Neural cell (in vitro differentiated cells): ENCODE data around the gene HDDC3. TPM values are rescaled to one million over a fixed set of nuclear protein-coding genes. Genes with fewer than 3 reads are reported as not detected.

Experiments
- H2AFZ ChIP-seq: fragments of 200-600, 300-800 bp; sonication (generic), shearing (Covaris generic); 2 replicates; pipeline ENCODE4 v1.6.0; 2014; ENCODE audit warnings: low read depth, mild to moderate bottlenecking, antibody characterized with exemption, low read length, moderate library complexity
- H3F3A ChIP-seq: fragments of 200-600 bp; shearing (Covaris generic); 2 replicates; pipeline ENCODE4 v1.6.1; 2016; ENCODE audit warnings: mild to moderate bottlenecking, moderate library complexity, mixed read lengths, antibody characterized with exemption, low read length; ENCODE audit not compliant: insufficient read depth, poor library complexity, severe bottlenecking
- H3K27ac ChIP-seq: fragments of 200-600, 300-800 bp; sonication (generic), shearing (Covaris generic); 2 replicates; pipeline ENCODE4 v1.5.1; 2014; ENCODE audit warnings: mild to moderate bottlenecking, low read length, moderate library complexity
- H3K27me3 ChIP-seq: fragments of 300-800, 200-600 bp; sonication (generic), shearing (Covaris generic); 2 replicates; pipeline ENCODE4 v1.6.0; 2014; ENCODE audit warnings: mild to moderate bottlenecking, low read depth, low read length, moderate library complexity; ENCODE audit not compliant: insufficient read depth
- H3K36me3 ChIP-seq: fragments of 300-800, 200-600 bp; sonication (generic), shearing (Covaris generic); 2 replicates; pipeline ENCODE4 v1.5.1; 2014; ENCODE audit warnings: mild to moderate bottlenecking, antibody characterized with exemption, low read length, moderate library complexity; ENCODE audit not compliant: insufficient read depth
- H3K4me2 ChIP-seq: fragments of 300-800, 200-600 bp; sonication (generic), shearing (Covaris generic); 2 replicates; pipeline ENCODE4 v1.6.0; 2014; ENCODE audit warnings: mild to moderate bottlenecking, low read length
- H3K4me3 ChIP-seq: fragments of 300-800, 200-600 bp; sonication (generic), shearing (Covaris generic); 2 replicates; pipeline ENCODE4 v1.5.1; 2014; ENCODE audit warnings: mild to moderate bottlenecking, low read length, moderate library complexity
- H3K79me2 ChIP-seq: fragments of 200-600 bp; shearing (Covaris generic); replicated peaks from 2 replicates; pipeline ENCODE4 v1.6.0; 2014; ENCODE audit warnings: mild to moderate bottlenecking, low read length, moderate library complexity; ENCODE audit not compliant: insufficient read depth
- H3K9ac ChIP-seq: fragments of 300-800, 200-600 bp; sonication (generic), shearing (Covaris generic); 2 replicates; pipeline ENCODE4 v1.6.1; 2016; ENCODE audit warnings: mild to moderate bottlenecking, low read length, mixed read lengths
- H3K9me2 ChIP-seq: fragments of 200-600 bp; shearing (Covaris generic); 2 replicates; pipeline ENCODE4 v1.6.1; 2016; ENCODE audit warnings: mild to moderate bottlenecking, low read length, mixed read lengths; ENCODE audit not compliant: insufficient read depth
- H3K9me3 ChIP-seq: fragments of 200-600, 300-800 bp; sonication (generic), shearing (Covaris generic); 2 replicates; pipeline ENCODE4 v1.6.1; 2016; ENCODE audit warnings: mild to moderate bottlenecking, mixed run types, low read length, moderate library complexity, mixed read lengths
- H4K20me1 ChIP-seq: fragments of 200-600 bp; shearing (Covaris generic); 2 replicates; pipeline ENCODE4 v1.6.1; 2016; ENCODE audit warnings: mild to moderate bottlenecking, mixed run types; ENCODE audit not compliant: insufficient read depth
- CTCF ChIP-seq: fragments of 450-650 bp; IDR thresholded peaks from 2 replicates; pipeline ENCODE4 v1.5.1; 2014; ENCODE audit warnings: antibody characterized with exemption, mild to moderate bottlenecking, moderate library complexity; ENCODE audit not compliant: poor library complexity, severe bottlenecking
- EP300 ChIP-seq: fragments of 450-650 bp; conservative IDR thresholded peaks from 2 replicates; pipeline ENCODE4 v1.6.1; 2014; ENCODE audit warnings: antibody characterized with exemption, mild to moderate bottlenecking, moderate library complexity; ENCODE audit not compliant: poor library complexity, severe bottlenecking
- EZH2 ChIP-seq: fragments of 200-600, 300-800 bp; shearing (Covaris generic), sonication (generic); IDR thresholded peaks from 2 replicates; pipeline ENCODE4 v1.6.1; 2014; ENCODE audit warnings: antibody characterized with exemption, low read length, borderline replicate concordance, mild to moderate bottlenecking; ENCODE audit not compliant: insufficient read depth, poor library complexity, severe bottlenecking
- MXI1 ChIP-seq: fragments of 450-650 bp; conservative IDR thresholded peaks from 2 replicates; pipeline ENCODE4 v1.6.1; 2014; ENCODE audit warnings: antibody characterized with exemption, mild to moderate bottlenecking; ENCODE audit not compliant: poor library complexity, severe bottlenecking
- POLR2AphosphoS5 ChIP-seq: IDR thresholded peaks from 2 replicates; pipeline ENCODE4 v1.6.1; 2012
- RAD21 ChIP-seq: fragments of 450-650 bp; conservative IDR thresholded peaks from 2 replicates; pipeline ENCODE4 v1.6.1; 2014; ENCODE audit warnings: antibody characterized with exemption, mild to moderate bottlenecking, moderate library complexity
- REST ChIP-seq: IDR thresholded peaks from 2 replicates; pipeline ENCODE4 v1.6.1; 2012; ENCODE audit warnings: borderline replicate concordance
- SMC3 ChIP-seq: fragments of 450-650 bp; conservative IDR thresholded peaks from 2 replicates; pipeline ENCODE4 v1.6.1; 2014; ENCODE audit warnings: antibody characterized with exemption, mild to moderate bottlenecking, moderate library complexity; ENCODE audit not compliant: poor library complexity
- TAF1 ChIP-seq: IDR thresholded peaks from 2 replicates; pipeline ENCODE4 v1.6.1; 2012; ENCODE audit warnings: low read depth
- polyA plus RNA-seq: library from polyadenylated mRNA; depleted of rRNA; stranded (reverse); fragments of >200 nt; gene quantifications from 2 replicates; pipeline ENCODE4 v1.2.3, GENCODE V29; 2014

HDDC3 gene
- polyA plus RNA-seq, 1 donor from 2014 or later: 20.1 TPM

GRCh38 chr15:90939756-90940155 is 7.4 kb upstream of the HDDC3 start:
- peaks cover 16% of the 10 kb centered on the region for H3K79me2 ChIP-seq
- H3K9me2 ChIP-seq: no peaks in the 10 kb centered on the region
- H3F3A ChIP-seq: no peaks in the 10 kb centered on the region
- H3K27me3 ChIP-seq: no peaks in the 10 kb centered on the region
- H3K27ac ChIP-seq: no peak overlapping the region
- TF ChIP-seq REST (no peak), POLR2AphosphoS5 (no peak), SMC3 (no peak), CTCF (no peak), EZH2 (no peak), RAD21 (no peak), TAF1 (no peak), EP300 (no peak), MXI1 (no peak)
- no peaks in the 10 kb centered on the region for H3K9me3 ChIP-seq
- H3K4me2 ChIP-seq: no peak overlapping the region
- no peak overlapping the region for H3K4me3 ChIP-seq
- no peak overlapping the region for H2AFZ ChIP-seq
- H3K9ac ChIP-seq: no peak overlapping the region
- H3K36me3 ChIP-seq: peaks cover 13% of the 10 kb centered on the region
- H4K20me1 ChIP-seq: no peaks in the 10 kb centered on the region

- Histone ChIP-seq H2AFZ (no peak overlapping the region), H3K27me3 (no peaks in the 10 kb centered on the region), H3F3A (no peaks in the 10 kb centered on the region), H3K79me2 (peaks cover 16% of the 10 kb centered on the region), H3K4me2 (no peak overlapping the region), H3K36me3 (peaks cover 13% of the 10 kb centered on the region), H3K9me2 (no peaks in the 10 kb centered on the region), H3K27ac (no peak overlapping the region), H3K9me3 (no peaks in the 10 kb centered on the region), H3K9ac (no peak overlapping the region), H4K20me1 (no peaks in the 10 kb centered on the region), H3K4me3 (no peak overlapping the region)
- TF ChIP-seq POLR2AphosphoS5 (no peak), EZH2 (no peak), EP300 (no peak)
Observed at GRCh38 chr15:90938261-90938660, 5.9 kb upstream of the HDDC3 start.

GRCh38 chr15:90936823-90937222 is 4.5 kb upstream of the HDDC3 start:
- H3K27me3 ChIP-seq: no peaks in the 10 kb centered on the region
- H3K79me2 ChIP-seq: peaks cover 16% of the 10 kb centered on the region
- H3F3A ChIP-seq: no peaks in the 10 kb centered on the region
- no peak overlapping the region for H3K4me2 ChIP-seq
- peaks cover 4% of the 10 kb centered on the region for H3K36me3 ChIP-seq
- H3K27ac ChIP-seq: no peak overlapping the region
- H3K9ac ChIP-seq: no peak overlapping the region
- no peaks in the 10 kb centered on the region for H3K9me2 ChIP-seq
- no peaks in the 10 kb centered on the region for H4K20me1 ChIP-seq
- no peaks in the 10 kb centered on the region for H3K9me3 ChIP-seq
- no peak overlapping the region for H2AFZ ChIP-seq
- H3K4me3 ChIP-seq: peak overlapping the region; percentile 94
- TF ChIP-seq REST (no peak), EP300 (no peak), RAD21 (no peak), EZH2 (no peak), TAF1 (no peak), MXI1 (no peak), POLR2AphosphoS5 (no peak), CTCF (no peak), SMC3 (no peak)
